ENCODE results near the gene OSMR. TPM values are rescaled to one million over a fixed set of nuclear protein-coding genes. Genes with fewer than 3 reads are reported as not detected.
"Not testable (repeated sequence)": the region's sequence is repeated elsewhere in the genome, so short reads cannot be mapped to it uniquely, and the experiment has no call there.

The OSMR gene
- total RNA-seq, 2 experiments from 2014 or later = not detected

GRCh38 chr5:38858839-38859238 lies 13.0 kb downstream of the OSMR start:
- TF ChIP-seq, protein P1, sequence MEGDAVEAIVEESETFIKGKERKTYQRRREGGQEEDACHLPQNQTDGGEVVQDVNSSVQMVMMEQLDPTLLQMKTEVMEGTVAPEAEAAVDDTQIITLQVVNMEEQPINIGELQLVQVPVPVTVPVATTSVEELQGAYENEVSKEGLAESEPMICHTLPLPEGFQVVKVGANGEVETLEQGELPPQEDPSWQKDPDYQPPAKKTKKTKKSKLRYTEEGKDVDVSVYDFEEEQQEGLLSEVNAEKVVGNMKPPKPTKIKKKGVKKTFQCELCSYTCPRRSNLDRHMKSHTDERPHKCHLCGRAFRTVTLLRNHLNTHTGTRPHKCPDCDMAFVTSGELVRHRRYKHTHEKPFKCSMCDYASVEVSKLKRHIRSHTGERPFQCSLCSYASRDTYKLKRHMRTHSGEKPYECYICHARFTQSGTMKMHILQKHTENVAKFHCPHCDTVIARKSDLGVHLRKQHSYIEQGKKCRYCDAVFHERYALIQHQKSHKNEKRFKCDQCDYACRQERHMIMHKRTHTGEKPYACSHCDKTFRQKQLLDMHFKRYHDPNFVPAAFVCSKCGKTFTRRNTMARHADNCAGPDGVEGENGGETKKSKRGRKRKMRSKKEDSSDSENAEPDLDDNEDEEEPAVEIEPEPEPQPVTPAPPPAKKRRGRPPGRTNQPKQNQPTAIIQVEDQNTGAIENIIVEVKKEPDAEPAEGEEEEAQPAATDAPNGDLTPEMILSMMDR (conservative IDR thresholded peaks at IDR 0.05; ENCODE audit: low read length) = no peak
- no peak for TF ChIP-seq EZH2phosphoT487 (IDR thresholded peaks at IDR 0.05; ENCODE audit: borderline replicate concordance, low read depth, low read length)
- no peaks in the 10 kb centered on the region for H3K9me3 ChIP-seq (ENCODE audit: low read length)
- no peak overlapping the region for H3K4me2 ChIP-seq (ENCODE audit: low read length)
- CTCF ChIA-PET (ENCODE audit: unreplicated experiment) = no interaction called here
- no peaks in the 10 kb centered on the region for H3K9me2 ChIP-seq (ENCODE audit: insufficient read depth, low read length)
- no peak for DNase-seq (ENCODE audit: low spot score)
- no peak overlapping the region for H3K4me3 ChIP-seq (ENCODE audit: low read depth, low read length, poor library complexity, severe bottlenecking)
- no TSS peak for BruUV-seq (replicated peaks)
- intact Hi-C loops (cut with micrococcal nuclease; ENCODE audit: unreplicated experiment) = no loop called here
- H2AFZ ChIP-seq (ENCODE audit: low read length) = no peak overlapping the region
- H4K20me1 ChIP-seq (ENCODE audit: insufficient read depth, low read length) = no peaks in the 10 kb centered on the region
- H3K27ac ChIP-seq (ENCODE audit: low read depth, low read length, poor library complexity, severe bottlenecking) = no peak overlapping the region
- no peaks in the 10 kb centered on the region for H3K36me3 ChIP-seq (ENCODE audit: insufficient read depth, low read length)
- POLR2A ChIA-PET = no interaction called here
- no peaks in the 10 kb centered on the region for H3K79me2 ChIP-seq (ENCODE audit: insufficient read depth, low read depth, low read length)
- H3K4me1 ChIP-seq (ENCODE audit: insufficient read depth, low read length, poor library complexity, severe bottlenecking) = no peaks in the 10 kb centered on the region

- intact Hi-C loops (cut with micrococcal nuclease; ENCODE audit: unreplicated experiment); H4K20me1 ChIP-seq (ENCODE audit: insufficient read depth, low read length); H3K36me3 ChIP-seq (ENCODE audit: insufficient read depth, low read length); H3K4me3 ChIP-seq (ENCODE audit: low read depth, low read length, poor library complexity, severe bottlenecking); H3K4me2 ChIP-seq (ENCODE audit: low read length); CTCF ChIA-PET (ENCODE audit: unreplicated experiment); H3K9me2 ChIP-seq (ENCODE audit: insufficient read depth, low read length); H3K4me1 ChIP-seq (ENCODE audit: insufficient read depth, low read length, poor library complexity, severe bottlenecking); DNase-seq (ENCODE audit: low spot score); H2AFZ ChIP-seq (ENCODE audit: low read length); POLR2A ChIA-PET; BruUV-seq (replicated peaks); H3K79me2 ChIP-seq (ENCODE audit: insufficient read depth, low read depth, low read length); H3K9me3 ChIP-seq (ENCODE audit: low read length); H3K27ac ChIP-seq (ENCODE audit: low read depth, low read length, poor library complexity, severe bottlenecking): not testable (repeated sequence)
These were observed 16.4 kb downstream of the OSMR start for GRCh38 chr5:38861986-38862770.

DNA sequence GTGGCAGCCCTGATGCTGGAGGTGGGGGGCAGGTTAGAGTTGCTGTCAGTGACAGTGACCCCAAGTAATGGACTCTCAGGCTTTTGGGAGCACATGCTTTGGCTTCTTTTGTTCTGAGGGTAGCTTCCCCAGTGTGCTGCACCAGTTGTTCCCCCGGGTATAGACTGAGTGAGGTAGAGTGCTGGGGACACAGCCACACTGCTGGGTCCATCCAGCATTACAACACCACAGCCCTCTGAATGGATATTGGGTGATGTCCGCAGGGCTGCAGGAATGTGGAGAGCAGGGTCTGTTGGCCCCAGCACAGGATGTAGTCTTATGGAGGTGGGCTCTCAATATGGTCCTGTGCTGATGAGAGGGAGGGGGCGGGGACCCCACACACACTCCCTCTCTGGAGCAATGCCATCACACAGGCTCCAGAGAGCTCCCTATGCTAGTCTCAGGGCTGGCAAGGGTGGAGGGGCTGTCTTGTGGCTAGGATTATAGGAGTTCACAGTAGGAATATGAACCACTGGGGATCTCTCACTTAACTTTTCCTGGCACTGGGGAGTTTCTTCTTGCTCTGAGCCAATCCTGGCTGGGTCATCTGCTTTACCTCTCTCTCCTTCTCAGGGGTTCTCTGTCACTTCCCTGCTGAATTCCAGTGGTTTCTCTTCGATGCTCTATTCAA lies 20.7 kb downstream of the OSMR start:
- ChIA-PET POLR2A (no interaction called here), CTCF (ENCODE audit: unreplicated experiment) (no interaction called here)
- TF ChIP-seq EZH2phosphoT487 (IDR thresholded peaks at IDR 0.05; ENCODE audit: borderline replicate concordance, low read depth, low read length) = no peak
- TF ChIP-seq, protein P1 (conservative IDR thresholded peaks at IDR 0.05; ENCODE audit: low read length) = no peak
- intact Hi-C loops (cut with micrococcal nuclease; ENCODE audit: unreplicated experiment) = no loop called here
- H3K9me2 ChIP-seq (ENCODE audit: insufficient read depth, low read length) = no peaks in the 10 kb centered on the region
- DNase-seq (ENCODE audit: low spot score) = no peak
- H4K20me1 ChIP-seq (ENCODE audit: insufficient read depth, low read length) = no peaks in the 10 kb centered on the region
- H2AFZ ChIP-seq (ENCODE audit: low read length) = no peak overlapping the region
- no peak overlapping the region for H3K4me2 ChIP-seq (ENCODE audit: low read length)
- H3K27ac ChIP-seq (ENCODE audit: low read depth, low read length, poor library complexity, severe bottlenecking) = no peak overlapping the region
- BruUV-seq (replicated peaks) = no TSS peak
- no peaks in the 10 kb centered on the region for H3K36me3 ChIP-seq (ENCODE audit: insufficient read depth, low read length)
- no peaks in the 10 kb centered on the region for H3K79me2 ChIP-seq (ENCODE audit: insufficient read depth, low read depth, low read length)
- no peak overlapping the region for H3K4me3 ChIP-seq (ENCODE audit: low read depth, low read length, poor library complexity, severe bottlenecking)
- no peaks in the 10 kb centered on the region for H3K4me1 ChIP-seq (ENCODE audit: insufficient read depth, low read length, poor library complexity, severe bottlenecking)
- no peaks in the 10 kb centered on the region for H3K9me3 ChIP-seq (ENCODE audit: low read length)

Measured in OCI-LY7 (cell line).